ENCODE data around the gene NUBP1. TPM values are rescaled to one million over a fixed set of nuclear protein-coding genes. Genes with fewer than 3 reads are reported as not detected.
"Not testable (repeated sequence)": the region's sequence is repeated elsewhere in the genome, so short reads cannot be mapped to it uniquely, and the experiment has no call there.

The NUBP1 gene
- total RNA-seq, 1 donor from 2014 or later: 28.1 TPM

GRCh38 chr16:10738231-10739077 is 5.2 kb upstream of the NUBP1 start:
- DNase-seq (ENCODE audit: low spot score, unreplicated experiment): no peak
- peaks cover 8% of the 10 kb centered on the region for H3K4me1 Mint-ChIP-seq (ENCODE audit: low read depth)
- H3K9me3 Mint-ChIP-seq (ENCODE audit: low read depth): peaks cover under 1% of the 10 kb centered on the region
- no peak overlapping the region for H3K27ac Mint-ChIP-seq
- no peak overlapping the region for H3K4me3 Mint-ChIP-seq (ENCODE audit: low read depth)
- TF ChIP-seq CTCF (IDR thresholded peaks at IDR 0.05; ENCODE audit: unreplicated experiment): no peak
- H3K36me3 Mint-ChIP-seq (ENCODE audit: insufficient read depth): no peaks in the 10 kb centered on the region
- H3K27me3 Mint-ChIP-seq: no peaks in the 10 kb centered on the region

- Mint-ChIP-seq H3K27ac (no peak overlapping the region), H3K4me3 (ENCODE audit: low read depth) (no peak overlapping the region), H3K27me3 (no peaks in the 10 kb centered on the region), H3K4me1 (ENCODE audit: low read depth) (peaks cover 15% of the 10 kb centered on the region), H3K36me3 (ENCODE audit: insufficient read depth) (peaks cover 3% of the 10 kb centered on the region), H3K9me3 (ENCODE audit: low read depth) (no peaks in the 10 kb centered on the region)
- no peak for DNase-seq (ENCODE audit: low spot score, unreplicated experiment)
- no peak for TF ChIP-seq CTCF (IDR thresholded peaks at IDR 0.05; ENCODE audit: unreplicated experiment)
Observed at GRCh38 chr16:10740000-10740844, 3.4 kb upstream of the NUBP1 start.

GRCh38 chr16:10740845-10741208 is 2.8 kb upstream of the NUBP1 start:
- no peaks in the 10 kb centered on the region for H3K9me3 Mint-ChIP-seq (ENCODE audit: low read depth)
- H3K27ac Mint-ChIP-seq: no peak overlapping the region
- H3K4me3 Mint-ChIP-seq (ENCODE audit: low read depth): no peak overlapping the region
- H3K27me3 Mint-ChIP-seq: no peaks in the 10 kb centered on the region
- TF ChIP-seq CTCF (IDR thresholded peaks at IDR 0.05; ENCODE audit: unreplicated experiment): no peak
- H3K4me1 Mint-ChIP-seq (ENCODE audit: low read depth): peaks cover 17% of the 10 kb centered on the region
- H3K36me3 Mint-ChIP-seq (ENCODE audit: insufficient read depth): peaks cover 3% of the 10 kb centered on the region
- no peak for DNase-seq (ENCODE audit: low spot score, unreplicated experiment)

- H3K27ac Mint-ChIP-seq; H3K27me3 Mint-ChIP-seq; H3K36me3 Mint-ChIP-seq (ENCODE audit: insufficient read depth); H3K4me3 Mint-ChIP-seq (ENCODE audit: low read depth); DNase-seq (ENCODE audit: low spot score, unreplicated experiment); H3K9me3 Mint-ChIP-seq (ENCODE audit: low read depth): not testable (repeated sequence)
- peaks cover 17% of the 10 kb centered on the region for H3K4me1 Mint-ChIP-seq (ENCODE audit: low read depth)
Observed at GRCh38 chr16:10741249-10741648, 2.4 kb upstream of the NUBP1 start.

GRCh38 chr16:10741844-10742243 is 1.8 kb upstream of the NUBP1 start:
- H3K27ac Mint-ChIP-seq: no peak overlapping the region
- TF ChIP-seq CTCF (IDR thresholded peaks at IDR 0.05; ENCODE audit: unreplicated experiment): no peak
- no peaks in the 10 kb centered on the region for H3K27me3 Mint-ChIP-seq

More at GRCh38 chr16:10741844-10742243, 1.8 kb upstream of the NUBP1 start:
- Mint-ChIP-seq H3K36me3 (ENCODE audit: insufficient read depth) (peaks cover 3% of the 10 kb centered on the region), H3K9me3 (ENCODE audit: low read depth) (no peaks in the 10 kb centered on the region), H3K4me1 (ENCODE audit: low read depth) (peaks cover 17% of the 10 kb centered on the region), H3K4me3 (ENCODE audit: low read depth) (no peak overlapping the region)
- no peak for DNase-seq (ENCODE audit: low spot score, unreplicated experiment)

Data from progenitor cell of endocrine pancreas (in vitro differentiated cells).